HEK293 (cell line): Measurements from ENCODE around the gene JMJD6.

Source experiments
- BCL11A ChIP-seq: fragments of 450-650 bp; formaldehyde crosslinking; IDR thresholded peaks from 2 replicates; pipeline ENCODE4 v1.5.1; 2016; ENCODE audit warnings: low read depth, missing biosample characterization, missing genetic modification characterization
- FEZF1 ChIP-seq: fragments of 450-650 bp; formaldehyde crosslinking; IDR thresholded peaks from 2 replicates; pipeline ENCODE4 v1.5.1; 2016; ENCODE audit warnings: missing biosample characterization, missing genetic modification characterization
- GFI1B ChIP-seq: fragments of 450-650 bp; formaldehyde crosslinking; IDR thresholded peaks from 2 replicates; pipeline ENCODE4 v1.5.1; 2016; ENCODE audit warnings: missing biosample characterization, missing genetic modification characterization
- GLIS1 ChIP-seq: fragments of 450-650 bp; formaldehyde crosslinking; IDR thresholded peaks from 2 replicates; pipeline ENCODE4 v1.5.1; 2016; ENCODE audit warnings: missing biosample characterization, missing genetic modification characterization
- IKZF3 ChIP-seq: fragments of 450-650 bp; IDR thresholded peaks from 2 replicates; pipeline ENCODE4 v1.5.0; 2018; ENCODE audit warnings: missing biosample characterization, mild to moderate bottlenecking, missing genetic modification characterization, moderate library complexity
- KLF10 ChIP-seq: fragments of 450-650 bp; IDR thresholded peaks from 2 replicates; pipeline ENCODE4 v1.5.1; 2018; ENCODE audit warnings: missing biosample characterization, mild to moderate bottlenecking, missing genetic modification characterization
- KLF9 ChIP-seq: fragments of 450-650 bp; formaldehyde crosslinking; IDR thresholded peaks from 2 replicates; pipeline ENCODE4 v1.5.1; 2016; ENCODE audit warnings: missing biosample characterization, missing genetic modification characterization, low read depth
- RBAK ChIP-seq: fragments of 450-650 bp; formaldehyde crosslinking; IDR thresholded peaks from 2 replicates; pipeline ENCODE4 v1.5.1; 2016; ENCODE audit warnings: missing biosample characterization, missing genetic modification characterization
- SALL2 ChIP-seq: fragments of 450-650 bp; formaldehyde crosslinking; IDR thresholded peaks from 2 replicates; pipeline ENCODE4 v1.5.0; 2017; ENCODE audit warnings: missing biosample characterization, mild to moderate bottlenecking, missing genetic modification characterization, borderline replicate concordance
- SCRT1 ChIP-seq: fragments of 450-650 bp; formaldehyde crosslinking; IDR thresholded peaks from 2 replicates; pipeline ENCODE4 v1.5.1; 2016; ENCODE audit warnings: missing biosample characterization, missing genetic modification characterization, borderline replicate concordance
- SP7 ChIP-seq: fragments of 450-650 bp; formaldehyde crosslinking; IDR thresholded peaks from 2 replicates; pipeline ENCODE4 v1.5.1; 2016; ENCODE audit warnings: missing biosample characterization, missing genetic modification characterization
- TRIM28 ChIP-seq: IDR thresholded peaks from 2 replicates; pipeline ENCODE4 v1.6.1; 2011; ENCODE audit warnings: low read length, control low read depth, borderline replicate concordance
- ZBTB17 ChIP-seq: fragments of 450-650 bp; formaldehyde crosslinking; IDR thresholded peaks from 2 replicates; pipeline ENCODE4 v1.5.1; 2016; ENCODE audit warnings: missing biosample characterization, missing genetic modification characterization
- ZEB2 ChIP-seq: fragments of 450-650 bp; formaldehyde crosslinking; IDR thresholded peaks from 2 replicates; pipeline ENCODE4 v1.5.1; 2016; ENCODE audit warnings: missing biosample characterization, missing genetic modification characterization
- ZFHX2 ChIP-seq: fragments of 450-650 bp; formaldehyde crosslinking; conservative IDR thresholded peaks from 2 replicates; pipeline ENCODE4 v1.5.1; 2016; ENCODE audit warnings: missing biosample characterization, missing genetic modification characterization
- ZNF2 ChIP-seq: fragments of 450-650 bp; formaldehyde crosslinking; IDR thresholded peaks from 2 replicates; pipeline ENCODE4 v1.5.1; 2016; ENCODE audit warnings: missing biosample characterization, missing genetic modification characterization
- ZNF223 ChIP-seq: fragments of 450-650 bp; formaldehyde crosslinking; IDR thresholded peaks from 2 replicates; pipeline ENCODE4 v1.5.1; 2016; ENCODE audit warnings: missing biosample characterization, missing genetic modification characterization
- ZNF239 ChIP-seq: fragments of 450-650 bp; formaldehyde crosslinking; IDR thresholded peaks from 2 replicates; pipeline ENCODE4 v1.5.1; 2016; ENCODE audit warnings: missing biosample characterization, missing genetic modification characterization
- ZNF24 ChIP-seq: fragments of 450-650 bp; formaldehyde crosslinking; IDR thresholded peaks from 2 replicates; pipeline ENCODE4 v1.5.1; 2016; ENCODE audit warnings: missing biosample characterization, missing genetic modification characterization
- ZNF292 ChIP-seq: fragments of 450-650 bp; formaldehyde crosslinking; IDR thresholded peaks from 2 replicates; pipeline ENCODE4 v1.5.1; 2016; ENCODE audit warnings: low read depth, missing biosample characterization, missing genetic modification characterization, borderline replicate concordance
- ZNF341 ChIP-seq: fragments of 450-650 bp; formaldehyde crosslinking; IDR thresholded peaks from 2 replicates; pipeline ENCODE4; 2016; ENCODE audit warnings: low read depth, missing biosample characterization, missing genetic modification characterization
- ZNF560 ChIP-seq: fragments of 450-650 bp; formaldehyde crosslinking; IDR thresholded peaks from 2 replicates; pipeline ENCODE4 v1.5.1; 2017; ENCODE audit warnings: missing biosample characterization, missing genetic modification characterization, borderline replicate concordance
- ZNF561 ChIP-seq: fragments of 450-650 bp; IDR thresholded peaks from 2 replicates; pipeline ENCODE4 v1.5.1; 2018; ENCODE audit warnings: missing biosample characterization, missing genetic modification characterization, borderline replicate concordance
- ZNF624 ChIP-seq: fragments of 450-650 bp; formaldehyde crosslinking; IDR thresholded peaks from 2 replicates; pipeline ENCODE4 v1.5.1; 2017; ENCODE audit warnings: missing biosample characterization, missing genetic modification characterization
- ZNF629 ChIP-seq: fragments of 450-650 bp; formaldehyde crosslinking; IDR thresholded peaks from 2 replicates; pipeline ENCODE4 v1.5.1; 2017; ENCODE audit warnings: missing biosample characterization, missing genetic modification characterization
- ZNF654 ChIP-seq: fragments of 450-650 bp; formaldehyde crosslinking; IDR thresholded peaks from 2 replicates; pipeline ENCODE4 v1.5.1; 2016; ENCODE audit warnings: low read depth, missing biosample characterization, missing genetic modification characterization
- ZXDB ChIP-seq: fragments of 450-650 bp; formaldehyde crosslinking; IDR thresholded peaks from 2 replicates; pipeline ENCODE4 v1.5.1; 2016; ENCODE audit warnings: missing biosample characterization, missing genetic modification characterization
- TF ChIP-seq, protein P1 (sequence below): fragments of 450-650 bp; formaldehyde crosslinking; IDR thresholded peaks from 2 replicates; pipeline ENCODE4 v1.5.1; 2016; ENCODE audit warnings: missing biosample characterization, missing genetic modification characterization
- TF ChIP-seq, protein P2 (sequence below): fragments of 450-650 bp; formaldehyde crosslinking; IDR thresholded peaks from 2 replicates; pipeline ENCODE4 v1.5.1; 2017; ENCODE audit warnings: missing biosample characterization, missing genetic modification characterization
- TF ChIP-seq, protein P3 (sequence below): fragments of 450-650 bp; formaldehyde crosslinking; IDR thresholded peaks from 2 replicates; pipeline ENCODE4 v1.5.1; 2016; ENCODE audit warnings: missing biosample characterization, missing genetic modification characterization
- TF ChIP-seq, protein P4 (sequence below): fragments of 450-650 bp; formaldehyde crosslinking; IDR thresholded peaks from 2 replicates; pipeline ENCODE4 v1.5.1; 2016; ENCODE audit warnings: missing biosample characterization, missing genetic modification characterization
- TF ChIP-seq, protein P5 (sequence below): fragments of 450-650 bp; IDR thresholded peaks from 2 replicates; pipeline ENCODE4 v1.5.1; 2018; ENCODE audit warnings: missing biosample characterization, mild to moderate bottlenecking, missing genetic modification characterization

The JMJD6 gene

DNA sequence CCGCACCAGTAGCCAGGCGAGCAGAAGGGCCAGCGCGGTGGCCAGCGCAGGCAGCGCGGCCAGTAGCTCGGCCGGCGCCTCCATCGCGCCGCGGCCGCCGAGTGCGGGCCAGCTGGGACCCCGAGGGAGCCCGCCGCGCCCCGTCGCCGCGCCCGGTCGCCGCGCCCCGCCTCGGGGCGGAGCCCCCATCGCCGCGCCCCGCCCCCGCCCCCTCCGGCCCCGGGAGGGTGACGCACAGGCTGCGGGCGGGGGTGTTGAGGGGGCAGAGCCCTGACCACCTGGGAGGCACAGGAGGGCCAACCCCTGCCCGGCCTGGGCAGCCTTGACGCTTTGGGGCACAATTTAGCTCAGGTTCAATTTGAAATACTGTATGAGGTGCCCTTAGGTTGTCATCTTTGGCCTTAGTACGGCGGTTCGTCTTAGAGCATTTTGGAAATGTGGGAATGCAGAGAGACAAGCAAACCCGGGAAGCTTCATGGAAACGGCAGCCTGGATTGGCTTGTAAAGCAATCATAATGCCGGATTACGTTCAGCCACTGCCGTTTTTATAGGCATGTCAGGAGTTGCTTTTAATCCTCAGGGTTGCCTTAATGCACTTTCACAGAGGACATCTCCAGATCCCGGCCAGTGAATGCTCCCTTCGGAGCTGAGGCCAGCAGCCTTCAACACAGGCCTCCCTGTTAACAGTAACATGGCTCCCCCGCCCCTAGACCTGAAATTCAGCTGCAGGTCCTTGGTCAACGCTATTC, 15.4 kb downstream of the JMJD6 start, which contains the start of gene MXRA7 (continued):
- TF ChIP-seq SP7, result peak; percentile 56; the same call in 1 of the 2 replicates
- no peak for TF ChIP-seq ZNF239 (tag by site-specific recombination)
- TF ChIP-seq ZNF2 (tag by site-specific recombination), result no peak
- TF ChIP-seq, protein P1, sequence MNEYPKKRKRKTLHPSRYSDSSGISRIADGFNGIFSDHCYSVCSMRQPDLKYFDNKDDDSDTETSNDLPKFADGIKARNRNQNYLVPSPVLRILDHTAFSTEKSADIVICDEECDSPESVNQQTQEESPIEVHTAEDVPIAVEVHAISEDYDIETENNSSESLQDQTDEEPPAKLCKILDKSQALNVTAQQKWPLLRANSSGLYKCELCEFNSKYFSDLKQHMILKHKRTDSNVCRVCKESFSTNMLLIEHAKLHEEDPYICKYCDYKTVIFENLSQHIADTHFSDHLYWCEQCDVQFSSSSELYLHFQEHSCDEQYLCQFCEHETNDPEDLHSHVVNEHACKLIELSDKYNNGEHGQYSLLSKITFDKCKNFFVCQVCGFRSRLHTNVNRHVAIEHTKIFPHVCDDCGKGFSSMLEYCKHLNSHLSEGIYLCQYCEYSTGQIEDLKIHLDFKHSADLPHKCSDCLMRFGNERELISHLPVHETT (tag by site-specific recombination), result peak; percentile 41; the same call in 1 of the 2 replicates
- TF ChIP-seq SALL2 (tag by site-specific recombination), result no peak
- peak; percentile 11; the same call in 1 of the 2 replicates for TF ChIP-seq FEZF1 (tag by site-specific recombination)
- TF ChIP-seq KLF10 (tag by site-specific recombination), result peak; percentile 97
- TF ChIP-seq ZBTB17 (tag by site-specific recombination), result peak; percentile 87
- TF ChIP-seq TRIM28, result 0 out of 2 replicates have a peak, but pooled peaks have one; percentile 44
- no peak for TF ChIP-seq ZNF292 (tag by site-specific recombination)
- TF ChIP-seq ZNF654 (tag by site-specific recombination), result no peak
- peak; percentile 90 for TF ChIP-seq GLIS1 (tag by site-specific recombination)
- peak; percentile 58; the same call in 1 of the 2 replicates for TF ChIP-seq ZNF561 (tag by site-specific recombination)
- TF ChIP-seq ZNF24, result 0 out of 2 replicates have a peak, but pooled peaks have one; percentile 45
- TF ChIP-seq, protein P2, sequence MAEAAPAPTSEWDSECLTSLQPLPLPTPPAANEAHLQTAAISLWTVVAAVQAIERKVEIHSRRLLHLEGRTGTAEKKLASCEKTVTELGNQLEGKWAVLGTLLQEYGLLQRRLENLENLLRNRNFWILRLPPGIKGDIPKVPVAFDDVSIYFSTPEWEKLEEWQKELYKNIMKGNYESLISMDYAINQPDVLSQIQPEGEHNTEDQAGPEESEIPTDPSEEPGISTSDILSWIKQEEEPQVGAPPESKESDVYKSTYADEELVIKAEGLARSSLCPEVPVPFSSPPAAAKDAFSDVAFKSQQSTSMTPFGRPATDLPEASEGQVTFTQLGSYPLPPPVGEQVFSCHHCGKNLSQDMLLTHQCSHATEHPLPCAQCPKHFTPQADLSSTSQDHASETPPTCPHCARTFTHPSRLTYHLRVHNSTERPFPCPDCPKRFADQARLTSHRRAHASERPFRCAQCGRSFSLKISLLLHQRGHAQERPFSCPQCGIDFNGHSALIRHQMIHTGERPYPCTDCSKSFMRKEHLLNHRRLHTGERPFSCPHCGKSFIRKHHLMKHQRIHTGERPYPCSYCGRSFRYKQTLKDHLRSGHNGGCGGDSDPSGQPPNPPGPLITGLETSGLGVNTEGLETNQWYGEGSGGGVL, result peak; percentile 50; the same call in 1 of the 2 replicates
- TF ChIP-seq ZNF629 (tag by site-specific recombination), result peak; percentile 64; the same call in 1 of the 2 replicates
- TF ChIP-seq, protein P3, sequence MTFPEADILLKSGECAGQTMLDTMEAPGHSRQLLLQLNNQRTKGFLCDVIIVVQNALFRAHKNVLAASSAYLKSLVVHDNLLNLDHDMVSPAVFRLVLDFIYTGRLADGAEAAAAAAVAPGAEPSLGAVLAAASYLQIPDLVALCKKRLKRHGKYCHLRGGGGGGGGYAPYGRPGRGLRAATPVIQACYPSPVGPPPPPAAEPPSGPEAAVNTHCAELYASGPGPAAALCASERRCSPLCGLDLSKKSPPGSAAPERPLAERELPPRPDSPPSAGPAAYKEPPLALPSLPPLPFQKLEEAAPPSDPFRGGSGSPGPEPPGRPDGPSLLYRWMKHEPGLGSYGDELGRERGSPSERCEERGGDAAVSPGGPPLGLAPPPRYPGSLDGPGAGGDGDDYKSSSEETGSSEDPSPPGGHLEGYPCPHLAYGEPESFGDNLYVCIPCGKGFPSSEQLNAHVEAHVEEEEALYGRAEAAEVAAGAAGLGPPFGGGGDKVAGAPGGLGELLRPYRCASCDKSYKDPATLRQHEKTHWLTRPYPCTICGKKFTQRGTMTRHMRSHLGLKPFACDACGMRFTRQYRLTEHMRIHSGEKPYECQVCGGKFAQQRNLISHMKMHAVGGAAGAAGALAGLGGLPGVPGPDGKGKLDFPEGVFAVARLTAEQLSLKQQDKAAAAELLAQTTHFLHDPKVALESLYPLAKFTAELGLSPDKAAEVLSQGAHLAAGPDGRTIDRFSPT (tag by site-specific recombination), result peak; percentile 98
- TF ChIP-seq ZXDB, result 0 out of 2 replicates have a peak, but pooled peaks have one; percentile 42
- TF ChIP-seq GFI1B, result no peak
- no peak for TF ChIP-seq SCRT1 (tag by site-specific recombination)
- peak; percentile 76 for TF ChIP-seq IKZF3
- TF ChIP-seq KLF9 (tag by site-specific recombination), result peak; percentile 57
- TF ChIP-seq ZNF341 (tag by site-specific recombination), result peak; percentile 38; the same call in 1 of the 2 replicates
- TF ChIP-seq, protein P4, sequence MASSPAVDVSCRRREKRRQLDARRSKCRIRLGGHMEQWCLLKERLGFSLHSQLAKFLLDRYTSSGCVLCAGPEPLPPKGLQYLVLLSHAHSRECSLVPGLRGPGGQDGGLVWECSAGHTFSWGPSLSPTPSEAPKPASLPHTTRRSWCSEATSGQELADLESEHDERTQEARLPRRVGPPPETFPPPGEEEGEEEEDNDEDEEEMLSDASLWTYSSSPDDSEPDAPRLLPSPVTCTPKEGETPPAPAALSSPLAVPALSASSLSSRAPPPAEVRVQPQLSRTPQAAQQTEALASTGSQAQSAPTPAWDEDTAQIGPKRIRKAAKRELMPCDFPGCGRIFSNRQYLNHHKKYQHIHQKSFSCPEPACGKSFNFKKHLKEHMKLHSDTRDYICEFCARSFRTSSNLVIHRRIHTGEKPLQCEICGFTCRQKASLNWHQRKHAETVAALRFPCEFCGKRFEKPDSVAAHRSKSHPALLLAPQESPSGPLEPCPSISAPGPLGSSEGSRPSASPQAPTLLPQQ (tag by site-specific recombination), result peak; percentile 40; the same call in 1 of the 2 replicates
- peak; percentile 62 for TF ChIP-seq ZFHX2
- no peak for TF ChIP-seq ZNF624 (tag by site-specific recombination)
- no peak for TF ChIP-seq RBAK
- TF ChIP-seq ZEB2 (tag by site-specific recombination), result peak; percentile 84
- TF ChIP-seq, protein P5, sequence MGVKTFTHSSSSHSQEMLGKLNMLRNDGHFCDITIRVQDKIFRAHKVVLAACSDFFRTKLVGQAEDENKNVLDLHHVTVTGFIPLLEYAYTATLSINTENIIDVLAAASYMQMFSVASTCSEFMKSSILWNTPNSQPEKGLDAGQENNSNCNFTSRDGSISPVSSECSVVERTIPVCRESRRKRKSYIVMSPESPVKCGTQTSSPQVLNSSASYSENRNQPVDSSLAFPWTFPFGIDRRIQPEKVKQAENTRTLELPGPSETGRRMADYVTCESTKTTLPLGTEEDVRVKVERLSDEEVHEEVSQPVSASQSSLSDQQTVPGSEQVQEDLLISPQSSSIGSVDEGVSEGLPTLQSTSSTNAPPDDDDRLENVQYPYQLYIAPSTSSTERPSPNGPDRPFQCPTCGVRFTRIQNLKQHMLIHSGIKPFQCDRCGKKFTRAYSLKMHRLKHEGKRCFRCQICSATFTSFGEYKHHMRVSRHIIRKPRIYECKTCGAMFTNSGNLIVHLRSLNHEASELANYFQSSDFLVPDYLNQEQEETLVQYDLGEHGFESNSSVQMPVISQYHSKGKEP, result 0 out of 2 replicates have a peak, but pooled peaks have one; percentile 50
- no peak for TF ChIP-seq ZNF560
- TF ChIP-seq ZNF223, result no peak
- TF ChIP-seq BCL11A (tag by site-specific recombination), result peak; percentile 31; the same call in 1 of the 2 replicates
